HL-60 (cell line): ENCODE data around the gene SYT9.

Experiments used
- DNase-seq, 2 experiments: peaks; one replicate each; pipeline ENCODE4 v3.0.0-alpha.2; 2010 to 2020; ENCODE audit warnings: low read depth in 1 of 2, low spot score in 1 of 2
- H3K27ac ChIP-seq: fragments of 250-450 bp; sonication (Bioruptor Pico); replicated peaks from 2 replicates; pipeline ENCODE4 v1.5.1; 2020; ENCODE audit warnings: mild to moderate bottlenecking, moderate library complexity
- H3K27me3 ChIP-seq: fragments of 250-450 bp; sonication (Bioruptor Pico); 2 replicates; pipeline ENCODE4 v1.5.1; 2021; ENCODE audit warnings: mild to moderate bottlenecking, moderate library complexity; ENCODE audit not compliant: insufficient read depth, poor library complexity, severe bottlenecking
- H3K4me3 ChIP-seq: replicated peaks from 2 replicates; pipeline ENCODE4 v1.5.1; 2011; ENCODE audit warnings: mild to moderate bottlenecking, control low read depth, low read length; ENCODE audit not compliant: insufficient read depth
- GABPA ChIP-seq: IDR thresholded peaks from 2 replicates; pipeline ENCODE4 v1.6.1; 2012; ENCODE audit warnings: low read depth
- POLR2AphosphoS5 ChIP-seq: IDR thresholded peaks from 2 replicates; pipeline ENCODE4 v1.6.1; 2012; ENCODE audit warnings: low read depth
- SPI1 ChIP-seq: IDR thresholded peaks from 2 replicates; pipeline ENCODE4 v1.6.1; 2012; ENCODE audit warnings: low read depth, mild to moderate bottlenecking, borderline replicate concordance
- TF ChIP-seq, protein P1 (sequence below): IDR thresholded peaks from 2 replicates; pipeline ENCODE4 v1.6.1; 2012; ENCODE audit warnings: low read depth; ENCODE audit not compliant: insufficient replicate concordance
- TF ChIP-seq, protein P2 (sequence below): IDR thresholded peaks from one replicate; pipeline ENCODE4 v1.5.1; 2011; ENCODE audit warnings: low read length, control low read depth, inconsistent platforms; ENCODE audit not compliant: insufficient read depth

Gene SYT9

DNA sequence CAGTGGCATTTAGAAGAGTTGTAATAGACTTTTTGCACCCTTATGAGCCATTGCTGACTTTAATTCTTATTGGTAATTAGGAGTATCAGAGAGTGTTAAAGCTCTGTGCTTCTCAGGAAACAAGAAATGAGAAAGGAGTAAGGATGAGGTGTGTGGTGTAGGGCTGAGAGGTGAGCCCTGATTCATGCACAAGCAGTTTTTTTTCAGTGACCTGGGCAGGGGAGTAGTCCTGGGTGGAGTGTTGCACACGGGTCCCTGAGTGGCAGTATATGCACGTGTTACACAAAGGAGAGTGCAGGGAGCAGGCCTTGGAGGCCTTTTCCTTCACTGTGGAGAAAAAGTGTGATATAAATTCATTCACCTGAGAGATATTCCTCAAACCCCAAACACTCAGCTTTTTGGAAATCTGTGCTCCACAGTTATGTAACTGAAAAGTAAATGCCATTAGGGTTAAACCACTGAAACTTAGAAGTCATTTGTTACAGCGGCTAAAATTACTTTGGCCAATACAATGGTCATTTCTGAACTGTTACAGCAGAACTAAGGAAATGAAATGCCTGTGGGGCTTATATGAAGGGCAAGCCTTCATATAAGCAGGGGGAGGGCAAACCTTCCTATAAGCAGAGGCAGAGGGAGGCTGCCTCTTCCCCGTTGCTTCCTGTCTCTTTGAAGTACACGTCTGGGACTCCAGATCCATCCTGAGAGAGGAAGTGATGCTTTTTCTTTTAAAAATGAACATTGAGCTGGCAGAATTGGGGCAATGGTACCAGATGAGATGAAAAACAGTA lies 171.0 kb downstream of the SYT9 start:
- no peak for DNase-seq
- no peak overlapping the region for H3K27ac ChIP-seq
- TF ChIP-seq GABPA (no peak), SPI1 (no peak), POLR2AphosphoS5 (no peak)
- TF ChIP-seq, protein P1, sequence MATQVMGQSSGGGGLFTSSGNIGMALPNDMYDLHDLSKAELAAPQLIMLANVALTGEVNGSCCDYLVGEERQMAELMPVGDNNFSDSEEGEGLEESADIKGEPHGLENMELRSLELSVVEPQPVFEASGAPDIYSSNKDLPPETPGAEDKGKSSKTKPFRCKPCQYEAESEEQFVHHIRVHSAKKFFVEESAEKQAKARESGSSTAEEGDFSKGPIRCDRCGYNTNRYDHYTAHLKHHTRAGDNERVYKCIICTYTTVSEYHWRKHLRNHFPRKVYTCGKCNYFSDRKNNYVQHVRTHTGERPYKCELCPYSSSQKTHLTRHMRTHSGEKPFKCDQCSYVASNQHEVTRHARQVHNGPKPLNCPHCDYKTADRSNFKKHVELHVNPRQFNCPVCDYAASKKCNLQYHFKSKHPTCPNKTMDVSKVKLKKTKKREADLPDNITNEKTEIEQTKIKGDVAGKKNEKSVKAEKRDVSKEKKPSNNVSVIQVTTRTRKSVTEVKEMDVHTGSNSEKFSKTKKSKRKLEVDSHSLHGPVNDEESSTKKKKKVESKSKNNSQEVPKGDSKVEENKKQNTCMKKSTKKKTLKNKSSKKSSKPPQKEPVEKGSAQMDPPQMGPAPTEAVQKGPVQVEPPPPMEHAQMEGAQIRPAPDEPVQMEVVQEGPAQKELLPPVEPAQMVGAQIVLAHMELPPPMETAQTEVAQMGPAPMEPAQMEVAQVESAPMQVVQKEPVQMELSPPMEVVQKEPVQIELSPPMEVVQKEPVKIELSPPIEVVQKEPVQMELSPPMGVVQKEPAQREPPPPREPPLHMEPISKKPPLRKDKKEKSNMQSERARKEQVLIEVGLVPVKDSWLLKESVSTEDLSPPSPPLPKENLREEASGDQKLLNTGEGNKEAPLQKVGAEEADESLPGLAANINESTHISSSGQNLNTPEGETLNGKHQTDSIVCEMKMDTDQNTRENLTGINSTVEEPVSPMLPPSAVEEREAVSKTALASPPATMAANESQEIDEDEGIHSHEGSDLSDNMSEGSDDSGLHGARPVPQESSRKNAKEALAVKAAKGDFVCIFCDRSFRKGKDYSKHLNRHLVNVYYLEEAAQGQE = no peak
- TF ChIP-seq, protein P2, sequence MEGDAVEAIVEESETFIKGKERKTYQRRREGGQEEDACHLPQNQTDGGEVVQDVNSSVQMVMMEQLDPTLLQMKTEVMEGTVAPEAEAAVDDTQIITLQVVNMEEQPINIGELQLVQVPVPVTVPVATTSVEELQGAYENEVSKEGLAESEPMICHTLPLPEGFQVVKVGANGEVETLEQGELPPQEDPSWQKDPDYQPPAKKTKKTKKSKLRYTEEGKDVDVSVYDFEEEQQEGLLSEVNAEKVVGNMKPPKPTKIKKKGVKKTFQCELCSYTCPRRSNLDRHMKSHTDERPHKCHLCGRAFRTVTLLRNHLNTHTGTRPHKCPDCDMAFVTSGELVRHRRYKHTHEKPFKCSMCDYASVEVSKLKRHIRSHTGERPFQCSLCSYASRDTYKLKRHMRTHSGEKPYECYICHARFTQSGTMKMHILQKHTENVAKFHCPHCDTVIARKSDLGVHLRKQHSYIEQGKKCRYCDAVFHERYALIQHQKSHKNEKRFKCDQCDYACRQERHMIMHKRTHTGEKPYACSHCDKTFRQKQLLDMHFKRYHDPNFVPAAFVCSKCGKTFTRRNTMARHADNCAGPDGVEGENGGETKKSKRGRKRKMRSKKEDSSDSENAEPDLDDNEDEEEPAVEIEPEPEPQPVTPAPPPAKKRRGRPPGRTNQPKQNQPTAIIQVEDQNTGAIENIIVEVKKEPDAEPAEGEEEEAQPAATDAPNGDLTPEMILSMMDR = no peak
- no peaks in the 10 kb centered on the region for H3K27me3 ChIP-seq
- H3K4me3 ChIP-seq = no peak overlapping the region

DNA sequence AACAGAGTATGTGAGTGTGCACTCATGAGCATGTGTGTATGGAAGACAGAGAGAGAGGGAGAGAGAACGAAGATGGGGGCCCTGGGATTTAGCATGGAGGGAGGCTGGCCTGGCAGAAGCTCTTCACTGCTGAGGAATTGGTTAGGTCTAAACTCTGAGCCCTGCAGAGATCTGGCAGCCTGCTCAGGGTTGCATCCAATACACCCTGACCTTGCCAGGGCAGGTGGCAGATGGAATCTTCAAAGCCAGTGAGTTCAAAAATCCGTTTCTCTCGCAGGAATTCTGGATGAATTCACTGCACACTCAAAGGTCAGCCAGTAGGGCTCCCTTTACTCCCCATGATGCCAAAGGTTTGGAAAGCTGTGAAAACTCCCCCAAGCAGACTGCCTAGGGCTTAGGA lies 172.2 kb downstream of the SYT9 start:
- Histone ChIP-seq H3K27ac (no peak overlapping the region), H3K27me3 (peaks cover 3% of the 10 kb centered on the region), H3K4me3 (no peak overlapping the region)
- TF ChIP-seq, protein P2 = no peak
- TF ChIP-seq, protein P1 = no peak
- no peak for TF ChIP-seq POLR2AphosphoS5
- no peak for TF ChIP-seq SPI1
- DNase-seq = no peak

DNA sequence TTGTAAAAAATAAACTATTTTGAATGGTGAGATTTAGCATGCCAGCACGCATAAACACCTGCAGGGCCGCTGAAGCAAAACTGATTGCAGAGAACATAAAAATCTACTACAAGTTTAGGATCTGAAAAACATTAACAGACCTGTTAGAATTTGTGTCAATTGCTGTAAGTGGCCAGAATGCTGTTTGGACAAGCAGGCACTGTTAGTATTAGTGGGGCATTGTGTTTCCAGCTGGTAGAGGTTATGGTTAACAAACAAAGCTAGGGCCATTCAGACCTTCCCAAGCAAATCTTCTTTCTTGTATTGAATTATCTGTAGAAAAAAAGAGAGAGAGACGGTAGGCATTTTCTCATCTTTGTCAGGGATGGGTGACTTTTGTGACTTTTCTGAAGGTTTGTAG lies 176.0 kb downstream of the SYT9 start:
- TF ChIP-seq POLR2AphosphoS5 = no peak
- TF ChIP-seq SPI1 = no peak
- Histone ChIP-seq H3K27me3 (peaks cover 3% of the 10 kb centered on the region), H3K27ac (no peak overlapping the region), H3K4me3 (no peak overlapping the region)
- DNase-seq = no peak

DNA sequence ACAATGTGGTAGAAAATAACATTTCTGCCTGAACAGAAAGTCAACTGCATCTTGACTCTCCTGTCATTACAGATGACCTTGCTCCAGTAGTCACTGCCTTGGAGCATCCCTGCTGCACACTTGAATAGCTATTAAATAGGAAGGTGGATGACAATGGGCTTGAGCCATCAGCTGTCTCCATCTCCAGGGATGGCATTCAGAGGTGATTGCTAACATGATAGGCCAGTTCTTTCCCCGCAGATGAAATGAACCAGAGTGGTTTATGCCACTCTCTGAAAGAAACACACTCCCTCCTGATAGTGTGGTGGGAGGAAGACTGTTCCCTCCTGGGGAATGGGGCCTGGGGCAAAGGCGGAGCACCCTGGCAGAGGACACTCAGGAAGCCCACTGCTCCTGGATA lies 176.5 kb downstream of the SYT9 start:
- TF ChIP-seq SPI1 = no peak
- TF ChIP-seq GABPA = no peak
- TF ChIP-seq, protein P1 = no peak
- TF ChIP-seq, protein P2 = no peak
- TF ChIP-seq POLR2AphosphoS5 = no peak
- peaks cover 3% of the 10 kb centered on the region for H3K27me3 ChIP-seq
- H3K27ac ChIP-seq = no peak overlapping the region
- no peak for DNase-seq
- no peak overlapping the region for H3K4me3 ChIP-seq
